Left ventricle myocardium superior (tissue), 1 donor: ENCODE data around the gene ANKRD28. TPM values are rescaled to one million over a fixed set of nuclear protein-coding genes. Genes with fewer than 3 reads are reported as not detected.
"Not testable (repeated sequence)": the region's sequence is repeated elsewhere in the genome, so short reads cannot be mapped to it uniquely, and the experiment has no call there.

Experiments used
- ATAC-seq: fragments of 200-7000 bp; cut with Tn5 transposase; one replicate; pipeline ENCODE4 v1.9.1; 2020; ENCODE audit warnings: mild to moderate bottlenecking, moderate library complexity
- DNase-seq: peaks from one replicate; pipeline ENCODE4 v3.0.0-alpha.2; 2020
- intact Hi-C: fragments of 100-400 bp; cut with micrococcal nuclease; formaldehyde crosslinking; loops from one replicate; pipeline ENCODE4 v1.11.0; 2022
- microRNA-seq: library from miRNA; unstranded; fragments of <30 nt; microRNA quantifications from one replicate; pipeline ENCODE4 v1.2.0, GENCODE V29; 2020; ENCODE audit warnings: borderline number of aligned reads
- total RNA-seq: library from RNA; stranded (reverse); fragmentation: NEBNext Ultra II Directional; extraction: Animal tissue kit (Norgen Biotek cat#: 25700); gene quantifications from one replicate; pipeline ENCODE4 v1.2.1, GENCODE V29; 2021
- donor health status: DM: no; HTN: yes; CAD: no; lungs with severe emphysema.

ANKRD28 gene
- total RNA-seq, 1 donor from 2014 or later, result 23.9 TPM

GRCh38 chr3:15630646-15631350 is 167.0 kb downstream of the ANKRD28 start:
- intact Hi-C loops, result loop anchor here (5.0 to 10.0 kb wide), 2 partner anchors 182 to 614 kb away; no protein-coding TSS in a partner anchor
- ATAC-seq (peak; percentile 9), DNase-seq (no peak)

DNA sequence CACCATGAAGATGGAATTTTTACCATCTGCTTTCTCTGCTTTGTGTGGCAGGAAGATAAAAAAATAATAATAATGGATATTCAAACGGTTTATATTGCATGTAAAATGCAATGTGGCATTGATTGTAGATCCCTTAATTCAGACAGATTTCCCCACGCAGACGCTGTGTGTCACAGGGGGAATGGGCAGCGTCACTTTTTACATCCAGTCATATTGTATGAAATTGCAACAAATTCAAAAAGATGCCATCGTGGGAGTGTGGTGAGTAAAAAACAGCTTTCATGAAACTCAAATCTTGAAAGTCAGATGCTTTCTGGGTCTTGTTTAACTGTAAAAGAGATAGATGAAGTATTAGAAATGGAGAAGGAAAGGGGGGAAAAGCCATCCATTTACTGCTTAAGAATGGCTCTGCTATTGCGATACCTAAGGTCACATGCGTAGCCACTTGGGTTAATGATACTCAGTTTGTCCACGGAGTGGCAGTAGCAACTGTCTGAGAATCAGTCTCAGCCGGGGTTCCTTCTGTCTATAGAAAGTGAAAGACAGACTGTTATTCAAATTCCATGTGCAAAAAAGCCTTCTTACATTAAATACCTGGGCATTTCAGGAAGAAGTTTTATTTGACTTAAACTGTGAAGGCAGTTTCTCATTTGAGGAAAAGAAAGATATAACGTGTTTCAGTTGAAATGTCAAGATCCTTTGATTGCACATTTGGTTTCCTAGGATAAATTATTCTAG is 167.8 kb downstream of the ANKRD28 start:
- intact Hi-C loops, result loop anchor here (5.0 to 10.0 kb wide), 2 partner anchors 182 to 615 kb away; no protein-coding TSS in a partner anchor
- peak; percentile 94 for ATAC-seq
- DNase-seq, result no peak

- intact Hi-C loops, result no loop called here
- ATAC-seq, result no peak
Observed at GRCh38 chr3:15628967-15629366, 168.8 kb downstream of the ANKRD28 start.

DNA sequence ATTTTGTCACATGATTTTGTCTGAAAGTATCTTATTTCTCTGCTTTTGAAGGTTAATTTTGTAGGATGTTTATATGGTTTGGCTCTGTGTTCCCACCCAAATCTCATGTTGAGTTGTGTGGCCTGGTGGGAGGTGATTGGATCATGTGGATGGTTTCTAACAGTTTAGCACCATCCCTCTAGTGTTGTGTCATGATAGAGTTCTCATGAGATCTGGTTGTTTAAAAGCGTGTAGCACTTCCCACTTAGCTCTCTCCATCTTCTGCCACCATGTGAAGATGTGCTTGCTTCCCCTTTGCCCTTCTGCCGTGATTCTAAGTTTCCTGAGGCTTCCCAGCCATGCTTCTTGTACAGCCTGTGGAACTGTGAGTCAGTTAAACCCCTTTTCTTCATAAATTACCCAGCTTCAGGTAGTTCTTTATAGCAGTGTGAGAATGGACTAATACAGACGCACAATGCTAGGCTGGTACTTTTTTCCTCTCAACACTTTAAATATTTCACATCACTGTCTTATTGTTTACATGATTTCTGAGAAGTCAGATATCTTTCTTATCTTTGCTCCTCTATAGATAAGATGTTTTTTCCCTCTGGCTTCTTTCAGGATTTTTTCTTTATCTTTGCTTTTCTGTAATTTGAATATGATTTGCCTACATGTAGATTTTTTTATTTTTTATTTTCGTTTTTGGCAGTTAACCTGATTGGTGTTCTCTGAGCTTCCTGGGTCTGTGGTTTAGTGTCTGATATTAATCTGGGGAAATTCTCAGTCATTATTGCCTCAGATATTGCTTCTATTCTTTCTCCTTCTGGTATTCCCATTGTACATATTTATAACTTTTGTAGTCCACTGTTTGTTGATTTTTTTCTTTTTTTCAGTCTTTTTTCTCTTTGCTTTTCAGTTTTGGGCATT is 174.0 kb downstream of the ANKRD28 start:
- ATAC-seq (no peak), DNase-seq (no peak)
- intact Hi-C loops, result no loop called here

More at GRCh38 chr3:15628967-15629366, 168.8 kb downstream of the ANKRD28 start:
- DNase-seq, result no peak

- DNase-seq, intact Hi-C loops, ATAC-seq: not testable (repeated sequence)
Observed at GRCh38 chr3:15619659-15620464, 177.9 kb downstream of the ANKRD28 start.

Small RNA genes within 50 kb of the gene (microRNA-seq; reads per million reads assigned to microRNA genes)
- gene MIR3134, result not detected

Other genes with a start within 250 kb of the ANKRD28 start
- gene HACL1, start 196.4 kb downstream of the ANKRD28 start, total RNA-seq, result 15.6 TPM
- gene BTD, start 196.2 kb downstream of the ANKRD28 start, total RNA-seq, result 11.0 TPM